Stomach (tissue), 9 donors: ENCODE data around the gene PLD3. TPM values are rescaled to one million over a fixed set of nuclear protein-coding genes. Genes with fewer than 3 reads are reported as not detected.

Source experiments
- DNase-seq, 2 donors: peaks; one replicate each; pipeline versions ENCODE4 v3.0.0 to v3.0.0-alpha.2; 2013 to 2019
- H3K27ac ChIP-seq, 5 donors: fragments of 200-600 bp in 4 of 5; sonication (generic) in 4 of 5; one replicate each; pipeline ENCODE4 v1.5.1; 2013 to 2019; ENCODE audit warnings: mild to moderate bottlenecking in 1 of 5, moderate library complexity in 1 of 5
- H3K27me3 ChIP-seq, 3 donors: fragments of 200-600 bp; sonication (generic); one replicate each; pipeline ENCODE4 v1.5.1; 2017 to 2019; ENCODE audit warnings: mixed run types in 1 of 3
- H3K36me3 ChIP-seq, 4 donors: fragments of 200-600 bp; sonication (generic); 1 replicate in 3 of 4; 2 replicates in 1 of 4; pipeline ENCODE4 v1.5.1; 2016 to 2019
- H3K4me1 ChIP-seq, 4 donors: fragments of 200-600 bp; sonication (generic); one replicate each; pipeline ENCODE4 v1.5.1; 2016 to 2019
- H3K4me3 ChIP-seq, 4 donors: fragments of 200-600 bp; sonication (generic) in 3 of 4; one replicate each; pipeline ENCODE4 v1.5.1; 2016 to 2019; ENCODE audit warnings: mild to moderate bottlenecking in 1 of 4
- H3K9me3 ChIP-seq, 4 donors: fragments of 200-600 bp; sonication (generic); one replicate each; pipeline ENCODE4 v1.5.1; 2016 to 2019
- EP300 ChIP-seq: sonication (generic); formaldehyde crosslinking; IDR thresholded peaks from one replicate; pipeline ENCODE4 v1.6.1; 2017; ENCODE audit warnings: antibody characterized with exemption
- POLR2A ChIP-seq, 4 donors: fragments of 450-650 bp; IDR thresholded peaks; one replicate each; pipeline ENCODE4 v1.6.1; 2016; ENCODE audit warnings: antibody characterized with exemption in 4 of 4, control low read depth in 2 of 4, mild to moderate bottlenecking in 1 of 4, moderate library complexity in 1 of 4
- POLR2AphosphoS5 ChIP-seq, 3 donors: sonication (generic); formaldehyde crosslinking; IDR thresholded peaks; one replicate each; pipeline ENCODE4 v1.6.1; 2016; ENCODE audit warnings: antibody characterized with exemption in 3 of 3
- WGBS, 5 donors: extraction: QIAGEN DNeasy Blood & Tissue Kit in 3 of 5; methylation state at CpG; one replicate each; pipeline versions ENCODE4 v1.1.5 to v1.1.7; 2013 to 2018; 5-methylcytosine and 5-hydroxymethylcytosine counted together
- intact Hi-C: fragments of 100-400 bp; cut with DNase I; formaldehyde crosslinking; loops from one replicate; pipeline ENCODE4 v1.15.1; 2023; ENCODE audit warnings: low total_unique reads
- polyA plus RNA-seq, 3 donors: library from polyadenylated mRNA; stranded (reverse); fragments of 200-250 nt; gene quantifications; one replicate each; pipeline ENCODE4 v1.2.3, GENCODE V29; 2013
- total RNA-seq, 5 donors: library from RNA; depleted of rRNA; stranded (reverse); fragments of >200 nt; gene quantifications; one replicate each; pipeline versions ENCODE4 v1.1.0 to v1.2.3, GENCODE V29; 2014 to 2016
- TF ChIP-seq, protein P1 (sequence below), 7 experiments: fragments of 450-650 bp in 4 of 7; fragments of 200-600 bp in 3 of 7; sonication (generic) in 3 of 7; IDR thresholded peaks; one replicate each; pipeline ENCODE4 v1.5.1; 2016 to 2019; ENCODE audit warnings: antibody characterized with exemption in 7 of 7, control low read depth in 2 of 7, mild to moderate bottlenecking in 1 of 7
- donor health status: healthy with polysubstance abuse.
- donor health status: Bipolar disorder and iron deficiency.
- donor health status: healthy.

PLD3 gene
- total and polyA plus RNA-seq, 8 donors = 58.8 to 273 (median 145) TPM

- intact Hi-C loops = no loop called here
- WGBS, 5 donors = 90 to 95% (median 91%) methylated on average over 9 to 25 of the region's 25 CpGs
Measured at GRCh38 chr19:40377876-40378385, 29.4 kb downstream of the PLD3 start.

GRCh38 chr19:40378509-40378908 lies 30.0 kb downstream of the PLD3 start:
- WGBS, 5 donors = 60 to 100% (median 82%) methylated on average over 1 to 2 of the region's 2 CpGs
- Histone ChIP-seq H3K4me1 (no peaks in the 10 kb centered on the region), H3K4me3 (no peak overlapping the region), H3K27ac (no peak overlapping the region), H3K9me3 (no peaks in the 10 kb centered on the region), H3K36me3 (peaks cover 17 to 76% (median 71%) of the 10 kb centered on the region in 4 donors), H3K27me3 (no peaks in the 10 kb centered on the region)
- intact Hi-C loops = no loop called here
- no peak for TF ChIP-seq EP300
- no peak for TF ChIP-seq POLR2AphosphoS5 (IDR thresholded peaks at IDR 0.05)
- TF ChIP-seq, protein P1, sequence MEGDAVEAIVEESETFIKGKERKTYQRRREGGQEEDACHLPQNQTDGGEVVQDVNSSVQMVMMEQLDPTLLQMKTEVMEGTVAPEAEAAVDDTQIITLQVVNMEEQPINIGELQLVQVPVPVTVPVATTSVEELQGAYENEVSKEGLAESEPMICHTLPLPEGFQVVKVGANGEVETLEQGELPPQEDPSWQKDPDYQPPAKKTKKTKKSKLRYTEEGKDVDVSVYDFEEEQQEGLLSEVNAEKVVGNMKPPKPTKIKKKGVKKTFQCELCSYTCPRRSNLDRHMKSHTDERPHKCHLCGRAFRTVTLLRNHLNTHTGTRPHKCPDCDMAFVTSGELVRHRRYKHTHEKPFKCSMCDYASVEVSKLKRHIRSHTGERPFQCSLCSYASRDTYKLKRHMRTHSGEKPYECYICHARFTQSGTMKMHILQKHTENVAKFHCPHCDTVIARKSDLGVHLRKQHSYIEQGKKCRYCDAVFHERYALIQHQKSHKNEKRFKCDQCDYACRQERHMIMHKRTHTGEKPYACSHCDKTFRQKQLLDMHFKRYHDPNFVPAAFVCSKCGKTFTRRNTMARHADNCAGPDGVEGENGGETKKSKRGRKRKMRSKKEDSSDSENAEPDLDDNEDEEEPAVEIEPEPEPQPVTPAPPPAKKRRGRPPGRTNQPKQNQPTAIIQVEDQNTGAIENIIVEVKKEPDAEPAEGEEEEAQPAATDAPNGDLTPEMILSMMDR (IDR thresholded peaks at IDR 0.05) = no peak
- no peak for TF ChIP-seq POLR2A (IDR thresholded peaks at IDR 0.05)
- DNase-seq = no peak

More at GRCh38 chr19:40377876-40378385, 29.4 kb downstream of the PLD3 start:
- H3K9me3 ChIP-seq = no peaks in the 10 kb centered on the region
- DNase-seq = no peak
- H3K36me3 ChIP-seq = peaks cover 18 to 82% (median 77%) of the 10 kb centered on the region in 4 donors
- H3K27ac ChIP-seq = no peak overlapping the region
- H3K27me3 ChIP-seq = no peaks in the 10 kb centered on the region
- no peaks in the 10 kb centered on the region for H3K4me1 ChIP-seq
- H3K4me3 ChIP-seq = no peak overlapping the region
- TF ChIP-seq, protein P1 (IDR thresholded peaks at IDR 0.05) = no peak

GRCh38 chr19:40379446-40380198 lies 31.1 kb downstream of the PLD3 start:
- H3K36me3 ChIP-seq = peaks cover 17 to 65% (median 60%) of the 10 kb centered on the region in 4 donors
- no peak for DNase-seq
- no peak overlapping the region for H3K27ac ChIP-seq
- TF ChIP-seq POLR2AphosphoS5 (IDR thresholded peaks at IDR 0.05) (no peak), POLR2A (IDR thresholded peaks at IDR 0.05) (no peak), EP300 (no peak)
- TF ChIP-seq, protein P1 (IDR thresholded peaks at IDR 0.05) = no peak
- no peaks in the 10 kb centered on the region for H3K4me1 ChIP-seq
- no peaks in the 10 kb centered on the region for H3K9me3 ChIP-seq
- intact Hi-C loops = no loop called here
- 81 to 86% (median 84%) methylated on average over 10 to 11 of the region's 11 CpGs for WGBS, 5 donors
- no peak overlapping the region for H3K4me3 ChIP-seq
- no peaks in the 10 kb centered on the region for H3K27me3 ChIP-seq

DNA sequence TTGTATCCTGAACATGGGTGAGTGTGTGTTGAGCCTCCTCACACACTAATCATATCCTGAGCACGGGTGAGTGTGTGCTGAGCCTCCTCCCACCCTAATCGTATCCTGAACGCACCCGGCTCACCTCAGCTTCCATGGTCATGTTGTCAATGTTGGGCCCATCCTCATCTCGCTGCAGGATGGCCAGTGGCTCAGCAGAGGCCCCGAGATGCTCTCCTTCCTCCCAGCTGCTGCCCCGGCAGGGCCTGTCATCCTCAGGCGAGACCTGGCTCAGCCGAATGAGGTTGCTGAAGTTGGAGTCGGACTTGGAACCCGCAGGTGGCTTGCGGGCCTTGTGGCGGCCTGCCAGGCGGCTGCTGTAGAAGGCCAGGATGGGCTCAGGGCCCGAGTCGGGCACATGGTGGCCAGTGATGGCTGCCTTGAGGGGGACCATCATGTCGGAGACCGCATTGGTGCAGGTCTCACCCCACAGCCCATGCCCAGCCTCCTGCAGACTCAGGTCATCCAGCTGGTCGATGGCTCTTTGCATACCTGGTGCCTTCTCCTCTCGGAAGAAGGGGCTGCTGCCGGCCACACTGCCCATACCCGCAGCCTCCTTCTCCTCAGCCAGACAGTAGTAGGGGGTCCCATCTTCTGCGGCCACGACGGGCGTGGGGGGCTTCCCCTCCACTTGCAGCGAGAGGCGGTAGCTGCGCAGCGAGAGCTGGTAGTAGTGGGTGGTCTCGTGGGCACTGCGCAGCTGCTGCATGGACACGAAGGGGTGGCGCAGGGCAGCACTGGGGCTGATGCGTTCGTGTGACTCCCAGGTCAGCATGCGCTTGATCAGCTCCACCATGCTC lies 31.9 kb downstream of the PLD3 start:
- Histone ChIP-seq H3K9me3 (no peaks in the 10 kb centered on the region), H3K27ac (no peak overlapping the region), H3K4me3 (no peak overlapping the region), H3K27me3 (no peaks in the 10 kb centered on the region), H3K4me1 (no peaks in the 10 kb centered on the region), H3K36me3 (peaks cover 13 to 57% (median 53%) of the 10 kb centered on the region in 4 donors)
- WGBS, 5 donors = 84 to 90% (median 88%) methylated on average over 27 to 37 of the region's 37 CpGs
- no peak for DNase-seq
- intact Hi-C loops = no loop called here
- TF ChIP-seq, protein P1 (IDR thresholded peaks at IDR 0.05) = no peak
- no peak for TF ChIP-seq POLR2A (IDR thresholded peaks at IDR 0.05)
- TF ChIP-seq EP300 = no peak
- no peak for TF ChIP-seq POLR2AphosphoS5 (IDR thresholded peaks at IDR 0.05)
